Left ventricle myocardium inferior (tissue), 1 donor: ENCODE data around the gene PEF1. TPM values are rescaled to one million over a fixed set of nuclear protein-coding genes. Genes with fewer than 3 reads are reported as not detected.

Source experiments
- DNase-seq: peaks from one replicate; pipeline ENCODE4 v3.0.0-alpha.2; 2020
- H3K27ac ChIP-seq: fragments of 200-600 bp; replicated peaks from 2 replicates; pipeline ENCODE4 v1.8.0; 2021
- H3K27me3 ChIP-seq: fragments of 200-600 bp; 2 replicates; pipeline ENCODE4 v1.8.0; 2021; ENCODE audit warnings: low read depth
- H3K36me3 ChIP-seq: fragments of 200-600 bp; 2 replicates; pipeline ENCODE4 v1.8.0; 2021
- H3K4me1 ChIP-seq: fragments of 200-600 bp; 2 replicates; pipeline ENCODE4 v1.8.0; 2021
- H3K4me3 ChIP-seq: fragments of 200-600 bp; 2 replicates; pipeline ENCODE4 v1.8.0; 2021; ENCODE audit warnings: mild to moderate bottlenecking, moderate library complexity
- H3K9me3 ChIP-seq: fragments of 200-600 bp; replicated peaks from 2 replicates; pipeline ENCODE4 v1.8.0; 2021
- CTCF ChIP-seq: fragments of 200-600 bp; IDR thresholded peaks from 2 replicates; pipeline ENCODE4 v1.8.0; 2021; ENCODE audit warnings: antibody characterized with exemption, mild to moderate bottlenecking, borderline replicate concordance
- intact Hi-C: fragments of 100-400 bp; cut with micrococcal nuclease; formaldehyde crosslinking; loops from one replicate; pipeline ENCODE4 v1.11.0; 2022
- total RNA-seq: library from RNA; stranded (reverse); fragmentation: NEBNext Ultra II Directional; extraction: Animal tissue kit (Norgen Biotek cat#: 25700); gene quantifications from one replicate; pipeline ENCODE4 v1.2.1, GENCODE V29; 2021
- donor health status: DM: no; HTN: yes; CAD: no; lungs with severe emphysema.

Gene PEF1
- total RNA-seq, 1 donor from 2014 or later: 36.4 TPM

GRCh38 chr1:31664528-31664927, 19.9 kb upstream of the PEF1 start:
- intact Hi-C loops: no loop called here
- H3K27ac ChIP-seq: no peak overlapping the region
- DNase-seq: no peak
- no peak overlapping the region for H3K4me3 ChIP-seq
- H3K4me1 ChIP-seq: peaks cover 27% of the 10 kb centered on the region
- no peaks in the 10 kb centered on the region for H3K27me3 ChIP-seq
- no peaks in the 10 kb centered on the region for H3K36me3 ChIP-seq
- TF ChIP-seq CTCF: no peak
- H3K9me3 ChIP-seq: no peaks in the 10 kb centered on the region

DNA sequence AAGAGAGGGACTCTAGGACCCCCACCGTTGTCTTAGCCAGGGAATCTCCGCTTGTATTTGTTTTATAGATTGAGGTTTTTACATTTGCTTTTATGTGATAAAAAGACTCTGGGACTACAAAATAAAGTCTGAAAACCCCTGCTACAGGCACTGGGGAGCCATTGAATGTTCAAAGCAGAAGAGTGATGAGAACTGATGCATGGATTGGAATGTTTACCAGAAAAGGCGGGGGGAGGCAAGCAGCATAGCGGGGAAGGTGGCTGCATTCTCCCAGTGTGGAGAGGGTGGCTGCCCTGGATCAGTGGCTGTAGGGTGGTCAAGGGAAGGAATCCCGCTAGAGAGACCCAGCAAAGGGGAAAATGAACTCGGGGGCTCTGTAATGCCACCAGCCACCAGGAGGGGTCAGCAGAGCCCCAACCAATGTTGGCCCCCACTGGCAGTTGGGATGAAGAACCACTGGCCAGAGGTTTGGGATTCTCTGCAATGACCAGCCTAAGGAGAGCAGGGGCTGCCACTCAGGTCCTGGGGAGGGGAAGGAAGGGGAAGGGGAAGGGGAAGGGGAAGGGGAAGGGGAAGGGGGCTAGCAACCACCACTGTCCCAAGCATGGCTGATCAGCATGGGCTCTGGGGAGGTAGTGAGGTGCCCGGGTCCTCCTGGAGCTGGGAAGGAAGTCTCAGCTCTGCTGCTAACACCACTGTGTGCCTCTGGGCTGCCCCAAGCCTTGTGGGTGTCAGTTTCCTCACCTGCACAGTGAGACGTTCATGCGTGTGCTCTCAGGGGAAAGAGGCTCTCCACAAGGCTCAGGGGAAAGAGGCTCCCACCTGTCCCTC, 19.2 kb upstream of the PEF1 start:
- Histone ChIP-seq H3K4me3 (no peak overlapping the region), H3K27me3 (no peaks in the 10 kb centered on the region), H3K27ac (no peak overlapping the region), H3K9me3 (no peaks in the 10 kb centered on the region), H3K4me1 (peaks cover 20% of the 10 kb centered on the region), H3K36me3 (no peaks in the 10 kb centered on the region)
- DNase-seq: peak; percentile 58
- TF ChIP-seq CTCF: peak; percentile 92
- intact Hi-C loops: loop anchor here (2.0 kb wide), 1 partner anchor 125 kb away; no protein-coding TSS in a partner anchor

- Histone ChIP-seq H3K36me3 (peaks cover 7% of the 10 kb centered on the region), H3K4me3 (no peak overlapping the region), H3K4me1 (peaks cover 16% of the 10 kb centered on the region), H3K27me3 (no peaks in the 10 kb centered on the region), H3K9me3 (no peaks in the 10 kb centered on the region), H3K27ac (no peak overlapping the region)
- no peak for TF ChIP-seq CTCF
- intact Hi-C loops: loop anchor here (2.0 kb wide), 1 partner anchor 126 kb away; no protein-coding TSS in a partner anchor
- no peak for DNase-seq
These were observed 17.8 kb upstream of the PEF1 start for GRCh38 chr1:31662463-31662862.

DNA sequence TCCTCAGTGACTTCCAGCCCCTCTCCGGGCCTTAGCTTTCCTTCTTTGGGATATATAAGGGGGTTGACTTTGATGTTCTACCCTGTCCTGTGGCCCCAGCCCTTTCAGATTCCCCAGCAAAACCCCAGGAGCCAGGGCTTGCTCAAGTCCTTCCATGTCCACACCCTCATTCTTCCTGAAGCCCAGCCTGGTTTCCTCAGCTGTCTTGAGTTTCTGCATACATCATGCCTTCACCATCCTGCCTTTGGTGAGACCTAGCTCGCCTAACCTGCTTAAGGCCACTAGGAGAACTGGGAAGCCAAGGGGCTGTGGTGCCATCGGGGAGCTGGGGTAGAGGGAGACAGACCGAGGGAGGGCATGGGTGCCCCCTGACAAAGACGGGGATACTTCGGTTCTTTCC, 17.2 kb upstream of the PEF1 start:
- Histone ChIP-seq H3K27ac (no peak overlapping the region), H3K9me3 (no peaks in the 10 kb centered on the region), H3K4me1 (peaks cover 11% of the 10 kb centered on the region), H3K27me3 (no peaks in the 10 kb centered on the region), H3K4me3 (no peak overlapping the region), H3K36me3 (peaks cover 7% of the 10 kb centered on the region)
- intact Hi-C loops: loop anchor here (2.0 kb wide), 1 partner anchor 127 kb away; no protein-coding TSS in a partner anchor
- DNase-seq: no peak
- no peak for TF ChIP-seq CTCF

GRCh38 chr1:31660871-31661455, 16.3 kb upstream of the PEF1 start:
- intact Hi-C loops: no loop called here
- Histone ChIP-seq H3K4me1 (peaks cover 2% of the 10 kb centered on the region), H3K27me3 (no peaks in the 10 kb centered on the region), H3K4me3 (no peak overlapping the region), H3K36me3 (peaks cover 7% of the 10 kb centered on the region), H3K9me3 (no peaks in the 10 kb centered on the region), H3K27ac (no peak overlapping the region)
- no peak for TF ChIP-seq CTCF
- DNase-seq: no peak
